HG02970 (cell line): ENCODE measurements around the gene PLPP1.

ENCODE experiments used
- ATAC-seq: cut with Tn5 transposase; IDR thresholded peaks from one replicate; pipeline ENCODE4 v1.9.1; 2021; ENCODE audit warnings: mild to moderate bottlenecking, moderate library complexity, moderate number of reproducible peaks; ENCODE audit not compliant: unreplicated experiment, low FRiP score

Gene PLPP1

GRCh38 chr5:55454282-55454681 is 80.5 kb downstream of the PLPP1 start:
- ATAC-seq: no peak

GRCh38 chr5:55453211-55453610 is 81.6 kb downstream of the PLPP1 start:
- ATAC-seq: no peak

GRCh38 chr5:55451976-55452375 is 82.8 kb downstream of the PLPP1 start:
- ATAC-seq: no peak

- ATAC-seq: no peak
Observed at GRCh38 chr5:55450050-55450765, 84.6 kb downstream of the PLPP1 start.

- ATAC-seq: no peak
Observed at GRCh38 chr5:55446640-55447351, 88.0 kb downstream of the PLPP1 start.

- no peak for ATAC-seq
Observed at GRCh38 chr5:55445791-55446190, 89.0 kb downstream of the PLPP1 start.

- ATAC-seq: no peak
Observed at GRCh38 chr5:55441954-55442353, 92.8 kb downstream of the PLPP1 start.

- ATAC-seq: no peak
Observed at GRCh38 chr5:55441107-55441771, 93.5 kb downstream of the PLPP1 start.

- ATAC-seq: no peak
Observed at GRCh38 chr5:55440188-55440646, 94.5 kb downstream of the PLPP1 start.

GRCh38 chr5:55438998-55439397 is 95.8 kb downstream of the PLPP1 start:
- ATAC-seq: no peak

GRCh38 chr5:55437859-55438206 is 96.9 kb downstream of the PLPP1 start:
- no peak for ATAC-seq

- ATAC-seq: no peak
Observed at GRCh38 chr5:55437452-55437851, 97.3 kb downstream of the PLPP1 start.

GRCh38 chr5:55432549-55432948 is 102.2 kb downstream of the PLPP1 start:
- no peak for ATAC-seq

- no peak for ATAC-seq
Observed at GRCh38 chr5:55429613-55430253, 105.0 kb downstream of the PLPP1 start.

GRCh38 chr5:55429221-55429612 is 105.5 kb downstream of the PLPP1 start:
- no peak for ATAC-seq

GRCh38 chr5:55427157-55427556 is 107.6 kb downstream of the PLPP1 start:
- no peak for ATAC-seq

- no peak for ATAC-seq
Observed at GRCh38 chr5:55426455-55426854, 108.3 kb downstream of the PLPP1 start.

- peak; percentile 81 for ATAC-seq
Observed at GRCh38 chr5:55421074-55421529, 113.7 kb downstream of the PLPP1 start.

GRCh38 chr5:55418994-55419968 is 115.5 kb downstream of the PLPP1 start:
- ATAC-seq: no peak

GRCh38 chr5:55416306-55416705 is 118.5 kb downstream of the PLPP1 start:
- ATAC-seq: no peak
